RPMI8226 (cell line): ENCODE data around the gene REC8.

Experiments used
- DNase-seq: peaks from one replicate; pipeline ENCODE4 v3.0.0-alpha.2; 2015

The REC8 gene

DNA sequence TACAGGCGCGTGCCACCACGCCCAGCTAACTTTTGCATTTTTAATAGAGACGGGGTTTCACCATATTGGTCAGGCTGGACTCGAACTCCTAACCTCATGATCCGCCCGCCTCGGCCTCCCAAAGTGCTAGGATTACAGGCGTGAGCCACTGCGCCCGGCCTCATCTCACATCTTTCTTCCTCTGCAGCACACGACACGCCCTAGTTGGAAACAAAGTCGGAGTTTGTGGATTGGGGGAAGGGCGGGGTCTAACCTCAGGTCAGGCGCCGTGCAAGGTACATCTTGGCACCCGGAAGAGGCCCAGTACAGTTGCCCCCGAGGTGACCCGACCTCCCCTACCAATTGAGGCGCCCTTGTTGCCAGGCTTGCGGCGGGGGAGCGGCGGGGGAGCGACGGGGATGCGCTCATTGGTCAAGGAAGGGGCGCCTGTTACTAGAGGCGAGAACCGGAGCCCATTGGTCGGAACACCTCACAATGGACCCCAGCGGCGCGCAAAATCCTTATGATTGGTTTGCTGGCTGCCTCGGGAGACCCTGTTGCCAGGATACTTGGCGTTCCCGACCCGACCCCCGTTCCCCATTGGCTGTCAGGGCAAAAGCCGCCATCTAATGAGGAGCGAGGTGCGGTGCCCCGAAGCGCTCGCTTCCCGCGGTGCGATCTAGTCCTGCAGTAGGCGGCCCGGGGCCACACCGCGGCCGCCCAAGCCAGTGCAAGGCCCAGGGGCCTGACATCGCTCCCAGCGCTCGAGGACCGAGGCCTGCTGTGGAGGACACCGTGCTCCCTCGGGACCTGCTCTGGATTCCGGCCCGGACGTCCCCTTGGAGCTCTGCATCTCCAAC is at the start of gene REC8:
Gene REC8, plus strand, starts transcription at position 659 of the 839 bp plus-strand sequence. CDS start 473 bp downstream, outside the sequence.
- DNase-seq: no peak

DNA sequence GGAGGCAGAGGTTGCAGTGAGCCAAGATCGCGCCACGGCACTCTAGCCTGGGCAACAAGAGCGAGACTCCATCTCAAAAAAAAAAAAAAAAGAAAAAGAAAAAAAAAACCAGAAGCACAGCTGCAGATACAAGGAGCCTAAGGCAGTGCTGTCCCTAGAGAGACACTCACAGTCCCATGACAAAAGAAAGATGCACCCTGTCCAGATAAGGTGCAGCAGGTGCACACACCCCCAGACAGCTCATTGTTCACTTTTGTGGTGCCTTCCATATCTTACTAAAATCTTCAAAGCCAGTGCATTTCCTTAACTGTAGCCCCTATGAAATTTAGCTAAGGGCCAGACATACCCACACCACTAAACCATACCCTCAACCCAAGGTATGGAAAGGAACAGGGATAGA is 49.5 kb upstream of the REC8 start:
- DNase-seq: no peak

DNA sequence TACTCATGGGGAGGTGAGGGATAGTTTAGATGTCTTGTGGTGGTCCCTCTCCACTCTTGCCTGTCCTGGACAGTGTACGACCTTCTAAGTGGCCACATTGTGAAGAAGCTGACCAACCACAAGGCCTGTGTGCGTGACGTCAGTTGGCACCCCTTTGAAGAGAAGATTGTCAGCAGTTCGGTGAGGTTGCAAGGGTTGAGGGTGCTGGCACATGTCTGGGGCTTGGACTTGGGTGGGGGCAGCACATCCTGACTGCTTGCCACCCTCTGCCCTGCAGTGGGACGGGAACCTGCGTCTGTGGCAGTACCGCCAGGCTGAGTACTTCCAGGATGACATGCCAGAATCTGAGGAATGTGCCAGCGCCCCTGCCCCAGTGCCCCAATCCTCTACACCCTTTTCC is 49.0 kb upstream of the REC8 start:
- DNase-seq: no peak

GRCh38 chr14:24123424-24124417 is 48.2 kb upstream of the REC8 start:
- DNase-seq: no peak

- DNase-seq: no peak
These were observed 44.9 kb upstream of the REC8 start for GRCh38 chr14:24126939-24127338.

DNA sequence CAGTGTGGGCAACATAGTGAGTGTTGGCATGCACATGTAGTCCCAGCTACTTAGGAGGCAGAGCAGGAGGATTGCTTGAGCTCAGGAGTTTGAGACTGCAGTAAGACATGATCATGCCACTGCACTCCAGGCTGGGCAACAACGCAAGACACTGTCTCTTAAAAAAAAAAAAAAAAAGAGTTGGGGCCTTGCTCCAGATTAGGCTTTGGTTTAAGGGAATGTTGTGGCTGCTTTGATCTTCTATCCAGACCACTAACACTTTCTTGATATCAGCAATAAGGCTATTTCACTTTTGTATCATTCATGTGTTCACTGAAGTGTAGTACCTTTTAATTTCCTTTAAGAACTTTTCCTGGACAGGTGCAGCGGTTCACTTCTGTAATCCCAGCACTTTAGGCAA is 44.2 kb upstream of the REC8 start:
- DNase-seq: no peak

DNA sequence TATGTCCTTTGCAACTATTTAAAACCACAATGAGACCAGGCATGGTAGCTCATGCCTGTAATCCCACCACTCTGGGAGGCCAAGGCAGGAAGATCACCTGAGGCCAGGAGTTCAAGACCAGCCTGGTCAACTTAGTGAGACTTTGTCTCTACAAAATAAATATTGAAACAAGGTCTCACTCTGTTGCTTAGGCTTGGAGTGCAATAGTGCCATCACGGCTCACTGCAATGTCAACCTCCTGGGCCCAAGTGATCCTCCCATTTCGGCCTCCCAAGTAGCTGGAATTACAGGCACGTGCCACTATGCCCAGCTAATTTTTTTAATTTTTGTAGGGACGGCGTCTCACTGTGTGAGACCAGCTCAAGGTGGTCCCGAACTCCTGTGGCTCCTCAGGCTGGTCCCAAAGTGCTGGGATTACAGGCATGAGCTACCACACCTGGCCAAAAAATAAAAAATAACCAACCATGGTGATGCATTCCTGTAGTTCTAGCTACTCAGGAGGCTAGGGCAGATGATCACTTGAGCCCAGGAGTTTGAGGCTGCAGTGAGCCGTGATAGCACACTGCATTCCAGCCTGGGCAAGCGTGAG is 42.4 kb upstream of the REC8 start:
- DNase-seq: no peak

DNA sequence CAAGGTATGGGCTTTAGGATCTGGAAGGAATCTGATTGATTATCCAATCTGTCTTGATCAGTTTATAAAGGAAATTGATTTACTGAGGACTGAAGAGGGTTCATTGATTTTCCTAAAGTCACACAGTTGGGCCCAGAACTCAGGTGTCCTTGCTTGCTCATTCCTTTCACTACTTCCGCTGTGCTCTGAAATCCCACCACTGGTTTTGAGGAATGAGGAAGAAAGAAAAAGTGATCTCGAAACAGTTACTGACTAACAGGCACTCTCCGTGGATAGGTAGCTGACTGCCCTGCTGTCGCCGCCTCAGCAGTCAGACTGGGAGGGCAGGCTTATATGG is 41.5 kb upstream of the REC8 start, which contains the start of gene FITM1:
Gene FITM1, plus strand, starts transcription at position 280 of the 337 bp plus-strand sequence. CDS start 905 bp downstream, outside the sequence.
- DNase-seq: no peak

DNA sequence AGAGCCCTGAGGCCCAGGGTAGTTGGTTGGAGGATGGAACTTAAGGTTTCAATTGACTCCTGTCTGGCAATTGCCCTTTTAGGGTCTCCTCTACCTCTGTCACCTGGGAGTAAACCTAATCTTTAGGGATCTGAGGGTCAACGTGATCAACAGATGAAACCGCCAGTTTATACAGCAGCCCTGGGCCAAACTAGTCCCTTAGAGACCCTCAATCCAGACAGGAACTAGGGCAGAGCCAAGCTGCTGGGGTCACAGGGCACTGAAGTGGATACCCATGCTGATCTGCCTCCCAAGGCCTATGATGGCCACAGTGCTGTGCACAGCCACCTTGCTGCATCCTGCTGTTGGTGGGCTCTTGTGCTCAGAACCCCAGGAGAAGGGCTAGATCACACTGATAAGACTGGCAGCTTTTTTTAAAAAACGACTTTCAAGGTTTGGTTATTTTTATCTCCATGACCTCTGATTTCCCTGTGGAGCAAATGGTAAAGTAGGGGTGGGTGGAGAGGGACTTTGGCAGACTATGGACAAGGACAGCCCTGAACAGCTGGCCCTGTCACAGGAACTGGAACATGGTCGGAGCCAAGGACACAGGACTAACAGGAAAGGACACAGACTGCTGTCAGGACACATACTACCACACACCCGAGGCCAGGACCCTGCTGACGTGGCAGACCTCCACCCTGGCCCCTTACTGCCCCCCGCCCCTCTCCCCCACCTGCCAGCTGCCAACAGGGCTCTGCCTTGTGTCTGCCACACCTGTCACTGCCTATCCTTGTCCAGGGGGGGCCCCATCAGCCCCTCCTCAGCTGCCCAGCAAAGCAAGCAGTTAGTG is 40.9 kb upstream of the REC8 start:
- no peak for DNase-seq

DNA sequence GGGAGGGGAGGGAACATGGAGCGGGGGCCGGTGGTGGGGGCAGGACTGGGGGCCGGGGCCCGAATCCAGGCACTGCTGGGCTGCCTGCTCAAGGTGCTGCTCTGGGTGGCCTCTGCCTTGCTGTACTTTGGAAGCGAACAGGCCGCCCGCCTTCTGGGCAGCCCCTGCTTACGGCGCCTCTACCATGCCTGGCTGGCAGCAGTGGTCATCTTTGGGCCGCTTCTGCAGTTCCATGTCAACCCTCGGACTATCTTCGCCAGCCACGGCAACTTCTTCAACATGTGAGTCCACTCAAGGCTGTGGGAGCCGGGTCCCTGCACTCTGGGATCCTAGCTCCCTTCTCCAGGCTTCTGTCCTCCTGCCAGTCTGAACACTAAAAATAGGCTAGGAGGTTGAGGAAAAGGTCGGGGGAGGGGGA is 40.3 kb upstream of the REC8 start:
- no peak for DNase-seq

- DNase-seq: peak; percentile 86
These were observed 39.7 kb upstream of the REC8 start for GRCh38 chr14:24132061-24132685.

DNA sequence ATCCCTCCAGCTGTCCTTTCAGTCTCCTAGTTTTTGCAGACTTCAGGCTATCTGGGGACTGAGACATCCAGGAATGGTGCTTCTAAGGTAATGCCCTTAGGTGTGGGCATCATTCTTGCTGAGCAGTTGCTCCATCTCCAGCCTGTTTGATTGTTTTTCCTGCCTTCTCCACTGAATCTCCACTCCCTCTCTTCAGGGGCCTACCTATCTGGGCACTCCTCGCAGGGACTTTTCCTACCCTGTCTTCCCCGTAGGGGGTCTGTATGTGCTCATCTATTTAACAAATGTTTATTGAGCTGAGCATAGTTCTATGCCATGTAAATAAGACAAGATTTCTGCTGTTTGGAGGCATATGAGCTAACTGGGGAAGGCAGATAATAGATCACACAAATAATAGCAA is 38.9 kb upstream of the REC8 start:
- no peak for DNase-seq

- no peak for DNase-seq
These were observed 38.1 kb upstream of the REC8 start for GRCh38 chr14:24133735-24134134.

DNA sequence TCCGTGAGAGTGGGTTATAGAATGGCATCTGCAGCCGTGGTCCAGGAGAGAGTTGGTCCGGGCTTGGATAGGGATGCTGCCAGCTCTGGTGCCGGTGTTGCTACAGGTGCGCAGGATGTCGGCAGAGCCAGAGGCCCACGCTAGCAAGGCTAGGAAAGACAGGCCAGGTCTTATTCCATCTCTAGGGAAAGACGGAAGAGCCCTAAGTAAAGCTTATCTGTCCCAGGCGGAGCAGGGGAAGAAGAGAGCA is 36.4 kb upstream of the REC8 start:
- DNase-seq: peak; percentile 38

GRCh38 chr14:24135834-24136683 is 35.8 kb upstream of the REC8 start, which contains the start of gene PSME1:
TSS of gene PSME1 (plus strand) at chr14:24136194. CDS start at chr14:24136263, 69 bp downstream.
- peak; percentile 92 for DNase-seq

- no peak for DNase-seq
These were observed 35.0 kb upstream of the REC8 start for GRCh38 chr14:24136684-24137528.

DNA sequence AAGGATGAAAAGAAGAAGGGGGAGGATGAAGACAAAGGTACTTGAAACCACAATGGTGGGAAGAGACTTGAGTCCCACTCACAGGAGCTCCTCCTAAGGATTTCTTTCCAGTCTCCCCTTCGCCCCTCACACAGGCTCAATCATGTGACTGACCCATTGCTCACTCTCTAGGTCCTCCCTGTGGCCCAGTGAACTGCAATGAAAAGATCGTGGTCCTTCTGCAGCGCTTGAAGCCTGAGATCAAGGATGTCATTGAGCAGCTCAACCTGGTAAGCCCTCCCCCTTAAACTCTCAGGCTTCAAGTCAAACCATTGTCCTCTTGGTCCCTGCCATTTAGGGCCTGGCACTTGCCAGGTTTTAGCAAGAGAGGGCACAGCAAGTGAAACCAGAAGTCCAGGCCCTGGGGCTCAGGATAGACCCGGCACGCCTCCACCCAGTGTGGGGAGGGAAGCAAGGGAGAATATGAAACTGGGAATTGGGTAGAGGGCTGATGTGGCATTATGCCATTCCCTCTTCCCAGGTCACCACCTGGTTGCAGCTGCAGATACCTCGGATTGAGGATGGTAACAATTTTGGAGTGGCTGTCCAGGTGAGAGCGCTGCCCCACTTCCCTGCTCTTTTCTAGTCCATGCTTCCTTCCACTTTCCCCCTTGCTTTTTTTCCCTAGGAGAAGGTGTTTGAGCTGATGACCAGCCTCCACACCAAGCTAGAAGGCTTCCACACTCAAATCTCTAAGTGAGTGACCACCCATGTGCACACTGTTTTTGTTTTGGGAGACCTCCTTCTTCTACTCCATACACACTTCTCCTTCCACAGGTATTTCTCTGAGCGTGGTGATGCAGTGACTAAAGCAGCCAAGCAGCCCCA is 34.1 kb upstream of the REC8 start:
- DNase-seq: no peak

GRCh38 chr14:24138396-24139271 is 33.2 kb upstream of the REC8 start:
- no peak for DNase-seq
